ENCODE measurements around the gene RAB33A.
A peak's percentile ranks its signal among the peaks of the same experiment; 100 is the strongest.

Gene RAB33A

GRCh38 chrX:130165181-130165702, 6.5 kb upstream of the RAB33A start:
- Mint-ChIP-seq H3K27me3 (no peaks in the 10 kb centered on the region), H3K4me1 (peaks cover 31% of the 10 kb centered on the region), H3K27ac (peak overlapping the region; percentile 95), H3K9me3 (no peaks in the 10 kb centered on the region), H3K36me3 (no peaks in the 10 kb centered on the region), H3K4me3 (peak overlapping the region; percentile 98)

- H3K27me3 Mint-ChIP-seq = no peaks in the 10 kb centered on the region
- H3K4me3 Mint-ChIP-seq = peak within 1 kb of the TSS; percentile 98
- no peaks in the 10 kb centered on the region for H3K36me3 Mint-ChIP-seq
- peak within 1 kb of the TSS; percentile 95 for H3K27ac Mint-ChIP-seq
- H3K9me3 Mint-ChIP-seq = no peaks in the 10 kb centered on the region
- H3K4me1 Mint-ChIP-seq = peaks cover 36% of the 10 kb centered on the region
These were observed 5.9 kb upstream of the RAB33A start, which contains the start of gene AIFM1 for GRCh38 chrX:130165703-130166502. Gene AIFM1, minus strand, starts transcription at chrX:130165841. Its CDS starts 185 bp downstream, at chrX:130165656.

GRCh38 chrX:130166503-130166777, 5.3 kb upstream of the RAB33A start:
- peaks cover 37% of the 10 kb centered on the region for H3K4me1 Mint-ChIP-seq
- no peaks in the 10 kb centered on the region for H3K9me3 Mint-ChIP-seq
- peak overlapping the region; percentile 95 for H3K27ac Mint-ChIP-seq

GRCh38 chrX:130167040-130167439, 4.7 kb upstream of the RAB33A start:
- Mint-ChIP-seq H3K36me3 (no peaks in the 10 kb centered on the region), H3K4me3 (peak overlapping the region; percentile 98), H3K4me1 (peaks cover 35% of the 10 kb centered on the region), H3K9me3 (no peaks in the 10 kb centered on the region), H3K27me3 (no peaks in the 10 kb centered on the region), H3K27ac (peak overlapping the region; percentile 95)

More at GRCh38 chrX:130166503-130166777, 5.3 kb upstream of the RAB33A start:
- Mint-ChIP-seq H3K36me3 (no peaks in the 10 kb centered on the region), H3K27me3 (no peaks in the 10 kb centered on the region), H3K4me3 (peak overlapping the region; percentile 98)

- Mint-ChIP-seq H3K27me3 (no peaks in the 10 kb centered on the region), H3K4me1 (peaks cover 42% of the 10 kb centered on the region), H3K27ac (peak overlapping the region; percentile 65), H3K36me3 (no peaks in the 10 kb centered on the region), H3K4me3 (peak overlapping the region; percentile 93), H3K9me3 (no peaks in the 10 kb centered on the region)
These were observed 863 bp upstream of the RAB33A start for GRCh38 chrX:130170752-130171445.

GRCh38 chrX:130172127-130172845, 524 bp downstream of the RAB33A start:
- Mint-ChIP-seq H3K4me1 (peaks cover 44% of the 10 kb centered on the region), H3K36me3 (no peaks in the 10 kb centered on the region), H3K27ac (peak overlapping the region; percentile 94), H3K4me3 (peak overlapping the region; percentile 93), H3K9me3 (no peaks in the 10 kb centered on the region), H3K27me3 (no peaks in the 10 kb centered on the region)

GRCh38 chrX:130173190-130173895, 1.6 kb downstream of the RAB33A start:
- peak overlapping the region; percentile 94 for H3K27ac Mint-ChIP-seq
- no peaks in the 10 kb centered on the region for H3K9me3 Mint-ChIP-seq
- H3K4me3 Mint-ChIP-seq = peak overlapping the region; percentile 93
- peaks cover 54% of the 10 kb centered on the region for H3K4me1 Mint-ChIP-seq
- no peaks in the 10 kb centered on the region for H3K27me3 Mint-ChIP-seq
- peaks cover 2% of the 10 kb centered on the region for H3K36me3 Mint-ChIP-seq

- Mint-ChIP-seq H3K9me3 (no peaks in the 10 kb centered on the region), H3K36me3 (peaks cover 2% of the 10 kb centered on the region), H3K27me3 (no peaks in the 10 kb centered on the region), H3K4me1 (peaks cover 54% of the 10 kb centered on the region), H3K4me3 (peak overlapping the region; percentile 93), H3K27ac (peak overlapping the region; percentile 94)
These were observed 2.4 kb downstream of the RAB33A start for GRCh38 chrX:130174045-130174704.

GRCh38 chrX:130174937-130175336, 3.2 kb downstream of the RAB33A start:
- H3K27me3 Mint-ChIP-seq = no peaks in the 10 kb centered on the region
- H3K4me3 Mint-ChIP-seq = no peak overlapping the region
- H3K9me3 Mint-ChIP-seq = no peaks in the 10 kb centered on the region
- peak overlapping the region; percentile 62 for H3K27ac Mint-ChIP-seq
- H3K4me1 Mint-ChIP-seq = peaks cover 61% of the 10 kb centered on the region
- peaks cover 5% of the 10 kb centered on the region for H3K36me3 Mint-ChIP-seq

- Mint-ChIP-seq H3K27me3 (no peaks in the 10 kb centered on the region), H3K27ac (no peak overlapping the region), H3K36me3 (peaks cover 5% of the 10 kb centered on the region), H3K4me1 (peaks cover 54% of the 10 kb centered on the region), H3K9me3 (no peaks in the 10 kb centered on the region), H3K4me3 (peak overlapping the region; percentile 13)
These were observed 4.6 kb downstream of the RAB33A start for GRCh38 chrX:130176354-130176776.

- H3K36me3 Mint-ChIP-seq = peaks cover 5% of the 10 kb centered on the region
- H3K9me3 Mint-ChIP-seq = no peaks in the 10 kb centered on the region
- H3K4me1 Mint-ChIP-seq = peaks cover 54% of the 10 kb centered on the region
- peak overlapping the region; percentile 13 for H3K4me3 Mint-ChIP-seq
- no peak overlapping the region for H3K27ac Mint-ChIP-seq
- H3K27me3 Mint-ChIP-seq = no peaks in the 10 kb centered on the region
These were observed 5.2 kb downstream of the RAB33A start for GRCh38 chrX:130176942-130177341.

- H3K27me3 Mint-ChIP-seq = no peaks in the 10 kb centered on the region
- peak overlapping the region; percentile 74 for H3K27ac Mint-ChIP-seq
- H3K4me1 Mint-ChIP-seq = peaks cover 47% of the 10 kb centered on the region
- no peaks in the 10 kb centered on the region for H3K9me3 Mint-ChIP-seq
- peak overlapping the region; percentile 59 for H3K4me3 Mint-ChIP-seq
- H3K36me3 Mint-ChIP-seq = peaks cover 5% of the 10 kb centered on the region
These were observed 7.4 kb downstream of the RAB33A start for GRCh38 chrX:130179170-130179569.

- Mint-ChIP-seq H3K27ac (peak overlapping the region; percentile 74), H3K36me3 (peaks cover 5% of the 10 kb centered on the region), H3K9me3 (no peaks in the 10 kb centered on the region), H3K4me3 (peak overlapping the region; percentile 59), H3K4me1 (peaks cover 44% of the 10 kb centered on the region), H3K27me3 (no peaks in the 10 kb centered on the region)
These were observed 7.9 kb downstream of the RAB33A start for GRCh38 chrX:130179579-130180215.

GRCh38 chrX:130184168-130184567, 12.4 kb downstream of the RAB33A start:
- Mint-ChIP-seq H3K36me3 (peaks cover 4% of the 10 kb centered on the region), H3K9me3 (no peaks in the 10 kb centered on the region), H3K4me1 (peaks cover 23% of the 10 kb centered on the region), H3K27me3 (no peaks in the 10 kb centered on the region), H3K27ac (no peak overlapping the region), H3K4me3 (no peak overlapping the region)

Measured in activated naive CD4-positive, alpha-beta T cell treated with anti-CD3 and anti-CD28 coated beads, Interleukin-2, amount 50 U/mL, for 24 hours (primary cell).